OCI-LY7 (cell line): Measurements from ENCODE around the gene CNN2.

Experiments used
- CTCF ChIP-seq: fragments of 200-600 bp; sonication (generic); conservative IDR thresholded peaks from 2 replicates; pipeline ENCODE4 v1.5.1; 2014; ENCODE audit warnings: mild to moderate bottlenecking, antibody characterized with exemption, low read length, moderate library complexity, mixed read lengths
- EZH2phosphoT487 ChIP-seq: fragments of 200-600 bp; sonication (generic); IDR thresholded peaks from 2 replicates; pipeline ENCODE4 v1.6.1; 2018; ENCODE audit warnings: low read depth, borderline replicate concordance, mild to moderate bottlenecking, mixed run types, antibody characterized with exemption, low read length, moderate library complexity, mixed read lengths

- TF ChIP-seq EZH2phosphoT487 (no peak), CTCF (no peak)
Measured at GRCh38 chr19:994516-994915, 31.9 kb upstream of the CNN2 start.
